Psoas muscle (tissue), 8 donors: ENCODE results near the gene IQSEC3. TPM values are rescaled to one million over a fixed set of nuclear protein-coding genes. Genes with fewer than 3 reads are reported as not detected.

Experiments used
- ATAC-seq, 4 donors: fragments of 200-7000 bp; cut with Tn5 transposase; one replicate each; pipeline ENCODE4 v1.9.1; 2020; ENCODE audit warnings: moderate library complexity in 3 of 4, mild to moderate bottlenecking in 2 of 4
- DNase-seq, 2 donors: peaks; one replicate each; pipeline ENCODE4 v3.0.0-alpha.2; 2020
- H3K27ac ChIP-seq: fragments of 200-600 bp; one replicate; pipeline ENCODE4 v1.8.0; 2022
- H3K27me3 ChIP-seq, 3 donors: fragments of 200-600 bp in 1 of 3; one replicate each; pipeline versions ENCODE4 v1.6.1 to v1.8.0; 2013 to 2022; ENCODE audit warnings: low read length in 2 of 3, mild to moderate bottlenecking in 2 of 3, moderate library complexity in 1 of 3; ENCODE audit not compliant: insufficient read depth in 3 of 3
- H3K36me3 ChIP-seq, 2 donors: fragments of 200-600 bp in 1 of 2; one replicate each; pipeline versions ENCODE4 v1.6.1 to v1.8.0; 2013 to 2022; ENCODE audit warnings: low read depth in 1 of 2, mild to moderate bottlenecking in 1 of 2, moderate library complexity in 1 of 2; ENCODE audit not compliant: insufficient read depth in 1 of 2
- H3K4me1 ChIP-seq: fragments of 200-600 bp; one replicate; pipeline ENCODE4 v1.8.0; 2022
- H3K4me3 ChIP-seq: fragments of 200-600 bp; one replicate; pipeline ENCODE4 v1.8.0; 2022; ENCODE audit warnings: mild to moderate bottlenecking
- H3K9me3 ChIP-seq: fragments of 200-600 bp; one replicate; pipeline ENCODE4 v1.8.0; 2022
- WGBS, 3 donors: extraction: QIAGEN DNeasy Blood & Tissue Kit; methylation state at CpG; one replicate each; pipeline versions ENCODE4 v1.1.6 to v1.1.7; 2013; 5-methylcytosine and 5-hydroxymethylcytosine counted together
- intact Hi-C, 2 donors: fragments of 100-400 bp; cut with DNase I; formaldehyde crosslinking; loops; one replicate each; pipeline versions ENCODE4 v1.11.0 to v1.14.2; 2022
- polyA plus RNA-seq, 3 donors: library from polyadenylated mRNA; stranded (reverse); fragments of 200-250 nt; gene quantifications; one replicate each; pipeline ENCODE4 v1.2.3, GENCODE V29; 2013
- total RNA-seq, 4 donors: library from RNA; stranded (reverse); fragmentation: NEBNext Ultra II Directional in 2 of 4; extraction: Animal tissue kit (Norgen Biotek cat#: 25700) in 2 of 4; gene quantifications; one replicate each; pipeline versions ENCODE4 v1.2.1 to v1.2.4, GENCODE V29; 2021 to 2023
- TF ChIP-seq, protein P1 (sequence below): fragments of 200-600 bp; IDR thresholded peaks from one replicate; pipeline ENCODE4 v1.8.0; 2022; ENCODE audit warnings: antibody characterized with exemption
- donor health status: healthy with polysubstance abuse.
- donor health status: DM: no; HTN: no; CAD: no; lungs with moderate emphysema.
- donor health status: Bipolar disorder and iron deficiency.
- donor health status: healthy.
- donor health status: DM: yes; HTN: yes; CAD: no.
- donor health status: DM: no; HTN: no; CAD: no.
- donor health status: DM: no; HTN: no; CAD: no.
- donor health status: DM: yes; HTN: yes; CAD: no.

IQSEC3 gene
- total and polyA plus RNA-seq, 7 donors = 0.23 to 1.8 (median 0.58) TPM

DNA sequence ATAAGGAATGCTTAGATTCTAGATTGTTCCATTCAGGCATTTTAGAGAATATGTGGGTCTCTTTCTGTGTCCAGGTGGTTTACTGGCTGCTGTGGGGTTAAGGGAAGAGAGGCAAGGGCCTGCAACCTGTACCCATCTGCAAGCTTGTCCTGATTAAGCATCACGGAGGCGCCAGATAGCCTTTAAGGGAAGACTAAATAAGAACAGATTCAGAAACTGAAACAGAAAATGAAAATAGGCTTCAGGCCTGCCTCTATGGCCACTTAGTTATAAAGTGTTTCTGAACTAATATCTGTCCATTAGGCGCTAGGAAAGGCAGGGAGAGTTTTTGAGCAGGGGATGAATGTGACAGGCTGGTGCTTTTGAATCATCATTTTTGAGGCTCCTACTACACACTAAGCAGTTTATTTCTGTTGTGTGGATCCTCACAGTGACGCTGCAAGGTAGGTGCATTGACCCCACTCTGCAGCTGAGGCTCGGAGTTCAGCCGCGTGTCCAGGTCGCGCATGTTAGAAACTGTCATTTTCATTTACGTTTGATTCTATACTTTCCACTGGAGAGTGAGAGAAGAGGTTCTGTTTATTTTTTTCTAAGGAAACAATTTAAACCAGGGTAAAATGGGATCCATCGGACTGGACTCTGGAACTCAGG, 100.0 kb downstream of the IQSEC3 start:
- no peak overlapping the region for H3K4me3 ChIP-seq
- TF ChIP-seq, protein P1, sequence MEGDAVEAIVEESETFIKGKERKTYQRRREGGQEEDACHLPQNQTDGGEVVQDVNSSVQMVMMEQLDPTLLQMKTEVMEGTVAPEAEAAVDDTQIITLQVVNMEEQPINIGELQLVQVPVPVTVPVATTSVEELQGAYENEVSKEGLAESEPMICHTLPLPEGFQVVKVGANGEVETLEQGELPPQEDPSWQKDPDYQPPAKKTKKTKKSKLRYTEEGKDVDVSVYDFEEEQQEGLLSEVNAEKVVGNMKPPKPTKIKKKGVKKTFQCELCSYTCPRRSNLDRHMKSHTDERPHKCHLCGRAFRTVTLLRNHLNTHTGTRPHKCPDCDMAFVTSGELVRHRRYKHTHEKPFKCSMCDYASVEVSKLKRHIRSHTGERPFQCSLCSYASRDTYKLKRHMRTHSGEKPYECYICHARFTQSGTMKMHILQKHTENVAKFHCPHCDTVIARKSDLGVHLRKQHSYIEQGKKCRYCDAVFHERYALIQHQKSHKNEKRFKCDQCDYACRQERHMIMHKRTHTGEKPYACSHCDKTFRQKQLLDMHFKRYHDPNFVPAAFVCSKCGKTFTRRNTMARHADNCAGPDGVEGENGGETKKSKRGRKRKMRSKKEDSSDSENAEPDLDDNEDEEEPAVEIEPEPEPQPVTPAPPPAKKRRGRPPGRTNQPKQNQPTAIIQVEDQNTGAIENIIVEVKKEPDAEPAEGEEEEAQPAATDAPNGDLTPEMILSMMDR = no peak
- H3K9me3 ChIP-seq = no peaks in the 10 kb centered on the region
- ATAC-seq (no peak), DNase-seq (no peak)
- no peaks in the 10 kb centered on the region for H3K36me3 ChIP-seq
- no peaks in the 10 kb centered on the region for H3K4me1 ChIP-seq
- H3K27me3 ChIP-seq = peaks cover 0 to 26% (median 4%) of the 10 kb centered on the region in 3 donors
- no peak overlapping the region for H3K27ac ChIP-seq
- 69 to 77% (median 70%) methylated on average over 11 of the region's 11 CpGs for WGBS, 3 donors
- intact Hi-C loops = no loop called here

DNA sequence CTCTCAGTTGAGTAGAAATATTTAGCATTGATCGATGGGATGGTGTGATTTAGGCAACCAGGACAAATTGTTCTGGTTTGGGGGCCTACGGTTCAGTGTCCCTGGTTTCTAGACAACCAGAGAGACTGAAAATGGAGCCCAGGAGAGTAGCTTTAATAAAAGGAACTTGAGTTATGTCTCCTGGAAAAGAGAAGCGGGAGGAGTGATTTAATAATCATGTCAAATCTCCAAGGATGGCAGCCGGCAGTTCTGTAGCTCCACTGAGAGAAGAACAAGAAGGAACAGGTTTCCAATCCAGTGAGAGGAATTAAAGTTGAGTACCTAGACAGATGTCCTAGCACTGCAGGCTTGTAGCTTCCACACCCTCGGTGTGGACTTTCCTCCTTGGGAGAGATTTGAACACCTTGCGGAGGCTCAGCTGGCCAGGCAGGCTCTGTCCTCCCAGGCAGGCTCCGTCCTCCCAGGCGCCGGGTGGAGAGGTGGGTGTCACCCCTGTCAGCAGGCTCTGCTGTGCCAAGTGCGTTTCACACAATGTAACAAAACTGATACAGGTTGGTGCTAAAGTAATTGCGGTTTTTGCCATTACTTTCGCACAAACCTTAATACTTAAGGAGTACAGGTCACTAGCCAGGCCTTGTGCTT, 101.5 kb downstream of the IQSEC3 start:
- H3K4me1 ChIP-seq = no peaks in the 10 kb centered on the region
- H3K36me3 ChIP-seq = no peaks in the 10 kb centered on the region
- no peak overlapping the region for H3K27ac ChIP-seq
- 73 to 75% (median 73%) methylated on average over 12 of the region's 12 CpGs for WGBS, 3 donors
- no peak overlapping the region for H3K4me3 ChIP-seq
- TF ChIP-seq, protein P1 = no peak
- H3K27me3 ChIP-seq = peaks cover 0 to 32% (median 5%) of the 10 kb centered on the region in 3 donors
- DNase-seq (no peak), ATAC-seq (no peak)
- no peaks in the 10 kb centered on the region for H3K9me3 ChIP-seq
- intact Hi-C loops = no loop called here

DNA sequence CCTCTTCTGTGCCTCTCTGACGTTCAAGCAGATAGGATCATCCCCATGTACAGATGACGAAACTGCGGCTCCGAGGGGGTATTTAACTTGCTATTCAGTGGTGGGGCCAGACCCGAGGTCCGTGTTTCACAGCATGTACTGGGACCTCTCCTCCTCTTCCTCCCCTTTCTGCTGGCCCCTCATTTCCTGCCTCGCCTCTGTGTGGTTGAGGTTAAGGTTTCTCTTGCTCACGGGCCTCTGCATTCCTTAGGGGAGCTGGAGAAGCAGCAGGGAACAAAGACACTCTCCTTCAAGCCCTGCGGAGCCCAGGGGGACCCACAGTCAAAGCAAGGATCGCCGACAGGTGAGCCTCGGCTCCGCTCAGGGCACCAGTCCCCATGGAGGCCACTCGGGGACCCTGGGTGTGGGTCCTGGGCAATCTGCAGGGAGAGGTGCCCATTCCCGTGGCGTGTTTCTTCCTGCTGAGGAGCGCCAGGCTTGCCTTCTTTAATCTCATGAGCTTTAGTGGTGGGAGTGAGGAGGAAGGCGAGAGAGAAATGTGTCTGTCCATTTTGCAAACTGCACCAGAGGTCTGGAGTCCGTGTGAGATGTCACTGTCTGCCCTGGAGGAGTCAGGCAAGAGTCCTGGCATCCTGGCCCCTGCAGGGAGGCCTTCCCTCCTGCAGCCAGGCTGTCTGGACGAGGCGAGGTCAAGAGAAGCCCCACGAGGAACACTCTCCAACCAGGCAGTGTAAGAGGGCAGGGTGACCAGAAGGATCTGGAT, 102.4 kb downstream of the IQSEC3 start:
- Histone ChIP-seq H3K4me1 (no peaks in the 10 kb centered on the region), H3K9me3 (no peaks in the 10 kb centered on the region), H3K27me3 (peaks cover 0 to 31% (median 5%) of the 10 kb centered on the region in 3 donors), H3K36me3 (no peaks in the 10 kb centered on the region), H3K4me3 (no peak overlapping the region), H3K27ac (no peak overlapping the region)
- intact Hi-C loops = no loop called here
- ATAC-seq (no peak), DNase-seq (no peak)
- TF ChIP-seq, protein P1 = no peak
- WGBS, 3 donors = 63 to 71% (median 64%) methylated on average over 22 of the region's 22 CpGs

DNA sequence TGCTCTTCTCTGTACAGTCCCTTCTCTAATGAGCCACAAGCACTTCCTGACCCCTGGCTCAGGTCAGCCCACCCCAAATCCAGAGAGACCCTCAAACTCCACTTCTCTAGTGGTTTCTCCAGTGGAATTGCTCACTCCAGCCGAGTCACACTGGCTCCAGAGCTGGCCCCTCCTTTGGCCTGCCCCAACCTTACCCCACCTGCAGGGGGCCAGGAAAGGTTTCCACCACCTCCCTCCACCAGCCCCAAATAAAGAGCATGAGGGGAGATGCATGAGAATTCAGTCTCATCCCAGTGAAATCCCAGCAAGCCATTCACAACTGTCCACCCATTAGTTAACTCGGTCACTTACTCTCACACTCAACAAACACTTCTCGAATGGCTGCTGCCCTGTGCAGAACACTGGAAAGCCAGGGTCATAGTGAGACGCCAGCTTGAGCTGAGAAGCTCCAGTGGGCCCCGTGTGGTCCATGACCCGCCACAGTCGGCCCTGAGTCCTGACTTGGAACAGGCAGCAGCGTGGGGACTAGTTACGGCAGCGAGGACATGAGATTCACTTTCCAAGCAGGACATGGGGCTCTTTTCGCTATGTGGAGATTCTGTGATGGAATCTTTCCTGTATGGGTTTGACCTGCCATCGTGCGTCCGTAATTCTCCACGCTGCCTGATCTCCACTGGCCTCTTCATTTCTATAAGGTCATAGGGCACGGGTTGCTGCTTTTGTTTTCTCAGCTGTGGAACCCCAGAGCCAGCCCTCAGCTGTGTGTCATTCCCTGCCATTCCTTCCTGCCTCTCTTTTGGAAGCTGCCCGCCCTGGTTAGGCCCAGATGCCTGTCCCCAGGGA, 103.2 kb downstream of the IQSEC3 start:
- H3K27ac ChIP-seq = no peak overlapping the region
- no peak for DNase-seq
- WGBS, 3 donors = 65 to 71% (median 70%) methylated on average over 17 of the region's 17 CpGs
- intact Hi-C loops = no loop called here
- H3K36me3 ChIP-seq = no peaks in the 10 kb centered on the region
- H3K4me1 ChIP-seq = no peaks in the 10 kb centered on the region
- ATAC-seq = no peak
- TF ChIP-seq, protein P1 = no peak
- no peak overlapping the region for H3K4me3 ChIP-seq
- H3K27me3 ChIP-seq = peaks cover 0 to 23% (median 7%) of the 10 kb centered on the region in 3 donors
- H3K9me3 ChIP-seq = no peaks in the 10 kb centered on the region
